SK-N-SH treated with all-trans-retinoic acid at 6 μM for 48 hours (cell line): ENCODE measurements around the gene ZBTB5.
"Not testable (repeated sequence)": the region's sequence is repeated elsewhere in the genome, so short reads cannot be mapped to it uniquely, and the experiment has no call there.

Experiments
- ATAC-seq: fragments of 200-7000 bp; cut with Tn5 transposase; 3 replicates; pipeline ENCODE4 v1.9.1; 2020; ENCODE audit warnings: mild to moderate bottlenecking, moderate library complexity
- ARNTL ChIP-seq: fragments of 450-650 bp; formaldehyde crosslinking; IDR thresholded peaks from 2 replicates; pipeline ENCODE4 v1.5.0; 2020; ENCODE audit warnings: low read depth, mild to moderate bottlenecking, moderate library complexity, borderline replicate concordance
- BACH2 ChIP-seq: fragments of 250-450 bp; sonication (Bioruptor Pico); IDR thresholded peaks from 2 replicates; pipeline ENCODE4 v1.9.0; 2021; ENCODE audit warnings: mild to moderate bottlenecking, borderline replicate concordance
- CREB5 ChIP-seq: fragments of 250-450 bp; sonication (Bioruptor Pico); IDR thresholded peaks from 2 replicates; pipeline ENCODE4 v1.5.1; 2020; ENCODE audit warnings: low read depth, mild to moderate bottlenecking, moderate library complexity
- CSDC2 ChIP-seq: fragments of 250-450 bp; sonication (Bioruptor Pico); IDR thresholded peaks from 2 replicates; pipeline ENCODE4 v1.5.0; 2020; ENCODE audit warnings: mild to moderate bottlenecking, moderate library complexity
- ESRRG ChIP-seq: fragments of 250-450 bp; sonication (Bioruptor Pico); IDR thresholded peaks from 2 replicates; pipeline ENCODE4 v1.6.1; 2021; ENCODE audit warnings: mild to moderate bottlenecking
- GLIS3 ChIP-seq: fragments of 250-450 bp; sonication (Bioruptor Pico); IDR thresholded peaks from 2 replicates; pipeline ENCODE4 v1.5.0; 2020; ENCODE audit warnings: mild to moderate bottlenecking, moderate library complexity
- ISL1 ChIP-seq: fragments of 250-450 bp; sonication (Bioruptor Pico); IDR thresholded peaks from 2 replicates; pipeline ENCODE4 v2.1.2; 2022; ENCODE audit warnings: mild to moderate bottlenecking, moderate library complexity
- PPARA ChIP-seq: fragments of 250-450 bp; sonication (Bioruptor Pico); IDR thresholded peaks from 2 replicates; pipeline ENCODE4 v1.5.0; 2020; ENCODE audit warnings: mild to moderate bottlenecking, borderline replicate concordance
- RARB ChIP-seq: fragments of 250-450 bp; sonication (Bioruptor Pico); IDR thresholded peaks from 2 replicates; pipeline ENCODE4 v1.8.0; 2021; ENCODE audit warnings: mild to moderate bottlenecking, moderate library complexity
- TOX ChIP-seq: fragments of 250-450 bp; sonication (Bioruptor Pico); IDR thresholded peaks from 2 replicates; pipeline ENCODE4 v1.8.0; 2021; ENCODE audit warnings: mild to moderate bottlenecking, moderate library complexity, borderline replicate concordance
- TSHZ2 ChIP-seq: fragments of 250-450 bp; sonication (Bioruptor Pico); IDR thresholded peaks from 2 replicates; pipeline ENCODE4 v1.5.0; 2020; ENCODE audit warnings: mild to moderate bottlenecking, moderate library complexity
- ZFP3 ChIP-seq: fragments of 250-450 bp; sonication (Bioruptor Pico); IDR thresholded peaks from 2 replicates; pipeline ENCODE4 v1.5.0; 2020; ENCODE audit warnings: mild to moderate bottlenecking, moderate library complexity
- ZFP30 ChIP-seq: fragments of 450-650 bp; formaldehyde crosslinking; IDR thresholded peaks from 2 replicates; pipeline ENCODE4 v1.5.0; 2022; ENCODE audit warnings: mild to moderate bottlenecking, moderate library complexity
- TF ChIP-seq, protein P1 (sequence below): fragments of 250-450 bp; sonication (Bioruptor Pico); IDR thresholded peaks from 2 replicates; pipeline ENCODE4 v1.8.0; 2020; ENCODE audit warnings: mild to moderate bottlenecking, moderate library complexity, borderline replicate concordance
- TF ChIP-seq, protein P2 (sequence below): fragments of 250-450 bp; sonication (Bioruptor Pico); IDR thresholded peaks from 2 replicates; pipeline ENCODE4 v1.5.1; 2021; ENCODE audit warnings: mild to moderate bottlenecking, moderate library complexity
- TF ChIP-seq, protein P3 (sequence below): fragments of 250-450 bp; sonication (Bioruptor Pico); IDR thresholded peaks from 2 replicates; pipeline ENCODE4 v1.8.0; 2021; ENCODE audit warnings: low read depth, mild to moderate bottlenecking, moderate library complexity, borderline replicate concordance

ZBTB5 gene

DNA sequence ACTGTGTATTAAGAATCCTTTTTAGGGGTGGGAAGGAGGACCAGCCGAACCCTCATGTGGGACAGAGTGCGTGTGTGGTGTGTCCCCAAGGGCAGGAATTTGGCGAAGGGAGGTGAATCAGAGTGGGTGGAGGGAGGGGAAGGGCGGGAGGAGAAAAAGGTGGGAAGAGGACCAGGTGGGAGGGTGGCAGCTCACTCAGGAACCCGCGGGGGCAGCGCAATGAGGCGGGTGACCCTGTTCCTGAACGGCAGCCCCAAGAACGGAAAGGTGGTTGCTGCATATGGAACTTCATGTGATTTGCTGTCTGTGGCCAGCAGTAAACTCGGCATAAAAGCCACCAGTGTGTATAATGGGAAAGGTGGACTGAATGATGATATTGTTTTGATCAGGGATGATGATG is 11.7 kb upstream of the ZBTB5 start (continued):
- TF ChIP-seq CREB5 (CRISPR knock-in tag) (no peak), ISL1 (CRISPR knock-in tag) (no peak), TSHZ2 (no peak), PPARA (no peak)
- TF ChIP-seq, protein P1, sequence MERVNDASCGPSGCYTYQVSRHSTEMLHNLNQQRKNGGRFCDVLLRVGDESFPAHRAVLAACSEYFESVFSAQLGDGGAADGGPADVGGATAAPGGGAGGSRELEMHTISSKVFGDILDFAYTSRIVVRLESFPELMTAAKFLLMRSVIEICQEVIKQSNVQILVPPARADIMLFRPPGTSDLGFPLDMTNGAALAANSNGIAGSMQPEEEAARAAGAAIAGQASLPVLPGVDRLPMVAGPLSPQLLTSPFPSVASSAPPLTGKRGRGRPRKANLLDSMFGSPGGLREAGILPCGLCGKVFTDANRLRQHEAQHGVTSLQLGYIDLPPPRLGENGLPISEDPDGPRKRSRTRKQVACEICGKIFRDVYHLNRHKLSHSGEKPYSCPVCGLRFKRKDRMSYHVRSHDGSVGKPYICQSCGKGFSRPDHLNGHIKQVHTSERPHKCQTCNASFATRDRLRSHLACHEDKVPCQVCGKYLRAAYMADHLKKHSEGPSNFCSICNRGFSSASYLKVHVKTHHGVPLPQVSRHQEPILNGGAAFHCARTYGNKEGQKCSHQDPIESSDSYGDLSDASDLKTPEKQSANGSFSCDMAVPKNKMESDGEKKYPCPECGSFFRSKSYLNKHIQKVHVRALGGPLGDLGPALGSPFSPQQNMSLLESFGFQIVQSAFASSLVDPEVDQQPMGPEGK (CRISPR knock-in tag), result no peak
- TF ChIP-seq, all 23 proteins: peak for 0

DNA sequence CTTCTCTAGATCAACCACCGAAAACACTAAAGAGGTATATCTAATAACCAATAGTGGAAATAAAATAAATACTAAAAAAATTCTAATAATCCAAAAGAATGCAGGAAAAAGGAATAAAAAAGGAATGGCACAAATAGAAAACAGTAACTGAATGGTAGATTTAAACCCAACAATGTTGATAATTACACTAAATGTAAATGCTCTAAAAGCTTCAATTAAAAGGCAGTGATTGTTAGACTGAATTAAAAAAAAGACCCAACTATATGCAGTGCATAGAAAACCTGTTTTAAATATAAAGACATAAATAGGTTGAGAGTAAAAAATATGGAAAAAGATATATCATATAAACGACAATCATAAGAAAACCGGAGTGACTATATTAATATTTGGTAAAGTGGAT is 9.2 kb upstream of the ZBTB5 start:
- TF ChIP-seq GLIS3 (CRISPR knock-in tag) (no peak), ISL1 (CRISPR knock-in tag) (no peak), PPARA (no peak), CREB5 (CRISPR knock-in tag) (no peak), BACH2 (no peak), ZFP3 (CRISPR knock-in tag) (no peak), ZFP30 (CRISPR knock-in tag) (no peak), TOX (no peak)
- TF ChIP-seq, protein P2, sequence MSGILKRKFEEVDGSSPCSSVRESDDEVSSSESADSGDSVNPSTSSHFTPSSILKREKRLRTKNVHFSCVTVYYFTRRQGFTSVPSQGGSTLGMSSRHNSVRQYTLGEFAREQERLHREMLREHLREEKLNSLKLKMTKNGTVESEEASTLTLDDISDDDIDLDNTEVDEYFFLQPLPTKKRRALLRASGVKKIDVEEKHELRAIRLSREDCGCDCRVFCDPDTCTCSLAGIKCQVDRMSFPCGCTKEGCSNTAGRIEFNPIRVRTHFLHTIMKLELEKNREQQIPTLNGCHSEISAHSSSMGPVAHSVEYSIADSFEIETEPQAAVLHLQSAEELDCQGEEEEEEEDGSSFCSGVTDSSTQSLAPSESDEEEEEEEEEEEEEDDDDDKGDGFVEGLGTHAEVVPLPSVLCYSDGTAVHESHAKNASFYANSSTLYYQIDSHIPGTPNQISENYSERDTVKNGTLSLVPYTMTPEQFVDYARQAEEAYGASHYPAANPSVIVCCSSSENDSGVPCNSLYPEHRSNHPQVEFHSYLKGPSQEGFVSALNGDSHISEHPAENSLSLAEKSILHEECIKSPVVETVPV (CRISPR knock-in tag), result no peak
- TF ChIP-seq, protein P3, sequence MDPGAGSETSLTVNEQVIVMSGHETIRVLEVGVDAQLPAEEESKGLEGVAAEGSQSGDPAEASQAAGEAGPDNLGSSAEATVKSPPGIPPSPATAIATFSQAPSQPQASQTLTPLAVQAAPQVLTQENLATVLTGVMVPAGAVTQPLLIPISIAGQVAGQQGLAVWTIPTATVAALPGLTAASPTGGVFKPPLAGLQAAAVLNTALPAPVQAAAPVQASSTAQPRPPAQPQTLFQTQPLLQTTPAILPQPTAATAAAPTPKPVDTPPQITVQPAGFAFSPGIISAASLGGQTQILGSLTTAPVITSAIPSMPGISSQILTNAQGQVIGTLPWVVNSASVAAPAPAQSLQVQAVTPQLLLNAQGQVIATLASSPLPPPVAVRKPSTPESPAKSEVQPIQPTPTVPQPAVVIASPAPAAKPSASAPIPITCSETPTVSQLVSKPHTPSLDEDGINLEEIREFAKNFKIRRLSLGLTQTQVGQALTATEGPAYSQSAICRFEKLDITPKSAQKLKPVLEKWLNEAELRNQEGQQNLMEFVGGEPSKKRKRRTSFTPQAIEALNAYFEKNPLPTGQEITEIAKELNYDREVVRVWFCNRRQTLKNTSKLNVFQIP (CRISPR knock-in tag), result no peak
- ATAC-seq, result no peak

GRCh38 chr9:37473982-37474381 is 8.7 kb upstream of the ZBTB5 start:
- ATAC-seq, result not testable (repeated sequence)

DNA sequence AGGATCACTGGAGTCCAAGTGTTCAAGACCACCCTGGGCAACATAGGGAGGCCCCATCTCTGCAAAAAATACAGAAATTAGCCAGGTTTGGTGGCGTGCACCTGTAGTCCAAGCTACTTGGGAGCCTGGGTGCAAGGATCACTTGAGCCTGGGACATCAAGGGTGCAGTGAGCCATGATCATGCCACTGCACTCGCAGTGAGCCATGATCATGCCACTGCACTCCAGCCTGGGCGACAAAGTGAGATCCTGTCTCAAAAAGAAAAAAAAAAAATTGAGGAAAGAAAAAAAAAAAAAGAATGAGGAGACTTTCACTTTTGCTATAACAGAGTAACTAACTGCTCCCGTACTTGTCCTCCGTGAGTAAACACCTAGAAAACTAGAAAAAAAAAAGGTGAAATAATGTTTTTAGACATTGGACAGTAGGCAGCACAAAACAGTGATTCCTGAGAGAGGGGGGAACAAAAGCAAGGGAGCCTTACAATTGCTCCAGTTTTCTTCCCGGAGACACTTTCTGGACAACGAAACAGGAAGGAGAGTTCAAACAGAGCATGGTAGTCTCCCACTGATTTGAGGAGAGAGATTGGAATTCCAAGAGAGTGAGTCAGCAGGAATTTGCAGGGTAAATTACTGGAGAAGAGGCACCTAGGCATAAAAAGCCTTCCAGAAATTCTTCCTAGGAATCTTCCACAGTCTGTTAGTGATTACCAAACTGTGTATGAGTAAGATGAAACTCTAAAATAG is 6.9 kb upstream of the ZBTB5 start:
- peak; percentile 97 for ATAC-seq
- TF ChIP-seq ISL1 (CRISPR knock-in tag) (peak; percentile 79), RARB (CRISPR knock-in tag) (no peak)

DNA sequence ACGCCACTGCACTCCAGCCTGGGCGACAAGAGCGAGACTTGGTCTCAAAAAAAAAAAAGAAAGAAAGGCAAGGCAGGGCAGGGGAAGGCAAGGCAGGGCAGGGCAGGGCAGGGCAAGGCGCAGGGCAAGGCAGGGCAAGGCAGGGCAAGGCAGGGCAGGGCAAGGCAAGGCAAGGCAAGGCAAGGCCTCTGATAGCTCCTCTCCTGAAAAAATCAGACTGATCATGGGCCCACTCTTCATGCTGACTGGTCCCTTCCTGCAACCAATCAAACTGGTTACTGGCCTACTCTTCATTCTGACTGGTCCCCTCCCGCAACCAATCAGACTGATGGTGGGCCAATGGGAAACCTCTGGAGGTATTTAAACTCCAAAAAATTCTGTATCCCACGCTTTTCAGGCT is 3.4 kb upstream of the ZBTB5 start:
- no peak for ATAC-seq
- TF ChIP-seq PPARA, result no peak
- TF ChIP-seq, protein P2 (CRISPR knock-in tag), result no peak
- TF ChIP-seq ZFP3 (CRISPR knock-in tag), result no peak
- TF ChIP-seq GLIS3 (CRISPR knock-in tag), result no peak
- TF ChIP-seq TSHZ2, result no peak
- no peak for TF ChIP-seq ESRRG (CRISPR knock-in tag)
- TF ChIP-seq CSDC2, result no peak
- TF ChIP-seq BACH2, result no peak
- TF ChIP-seq ARNTL (CRISPR knock-in tag), result no peak

- ATAC-seq, result not testable (repeated sequence)
Observed at GRCh38 chr9:37467530-37467929, 2.3 kb upstream of the ZBTB5 start.
